GM19238 (cell line): Measurements from ENCODE around the gene TTLL10.

ENCODE experiments used
- DNase-seq: peaks from one replicate; pipeline ENCODE4 v3.0.0; 2011; ENCODE audit warnings: low spot score; ENCODE audit not compliant: insufficient read length

Gene TTLL10

GRCh38 chr1:1173793-1174415 lies at the start of gene TTLL10:
Gene TTLL10, plus strand, starts transcription at chr1:1173880. Its CDS starts 5,336 bp downstream, at chr1:1179216.
- no peak for DNase-seq

GRCh38 chr1:1124508-1124785 lies 49.2 kb upstream of the TTLL10 start:
- no peak for DNase-seq

- no peak for DNase-seq
Measured at GRCh38 chr1:1124786-1125642, 48.7 kb upstream of the TTLL10 start.

- no peak for DNase-seq
Measured at GRCh38 chr1:1125945-1126344, 47.7 kb upstream of the TTLL10 start.

GRCh38 chr1:1127551-1128451 lies 45.9 kb upstream of the TTLL10 start:
- DNase-seq: no peak

- DNase-seq: no peak
Measured at GRCh38 chr1:1128454-1129139, 45.1 kb upstream of the TTLL10 start.

- no peak for DNase-seq
Measured at GRCh38 chr1:1129381-1129821, 44.3 kb upstream of the TTLL10 start.

GRCh38 chr1:1130206-1131120 lies 43.2 kb upstream of the TTLL10 start:
- DNase-seq: no peak

GRCh38 chr1:1132042-1132950 lies 41.4 kb upstream of the TTLL10 start:
- DNase-seq: no peak

GRCh38 chr1:1132956-1133750 lies 40.5 kb upstream of the TTLL10 start:
- no peak for DNase-seq

- no peak for DNase-seq
Measured at GRCh38 chr1:1134300-1134970, 39.2 kb upstream of the TTLL10 start.

GRCh38 chr1:1135339-1136136 lies 38.1 kb upstream of the TTLL10 start:
- DNase-seq: no peak

- DNase-seq: peak; percentile 54
Measured at GRCh38 chr1:1136547-1137230, 37.0 kb upstream of the TTLL10 start.

- peak; percentile 88 for DNase-seq
Measured at GRCh38 chr1:1137256-1138045, 36.2 kb upstream of the TTLL10 start.

- no peak for DNase-seq
Measured at GRCh38 chr1:1140673-1141072, 33.0 kb upstream of the TTLL10 start.
